NCI-H1436 (cell line): ENCODE data around the gene C10orf71.

ENCODE experiments used
- DNase-seq: peaks from one replicate; lab custom pipeline; 2025; lab: John Stamatoyannopoulos, UW

C10orf71 gene

DNA sequence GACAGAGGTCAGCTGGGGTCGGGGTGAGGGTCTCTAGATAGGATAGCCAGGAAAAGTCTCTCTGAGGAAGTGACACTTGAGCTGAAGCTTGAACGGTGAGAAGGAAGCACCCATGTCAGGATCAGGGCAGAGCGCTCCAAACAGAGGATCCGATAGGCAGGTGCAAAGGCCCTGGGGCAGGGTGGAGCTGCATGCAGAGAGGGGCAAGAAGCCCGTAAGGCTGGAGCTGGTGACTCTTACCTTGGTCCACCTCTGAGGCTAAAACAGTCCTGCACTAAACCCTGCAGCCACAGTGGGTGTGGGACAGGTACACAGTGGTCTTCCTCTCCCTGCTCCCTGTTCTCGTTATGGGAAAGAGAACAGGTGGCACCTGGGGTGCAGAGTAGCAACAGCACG is 5.8 kb upstream of the C10orf71 start:
- DNase-seq: no peak

DNA sequence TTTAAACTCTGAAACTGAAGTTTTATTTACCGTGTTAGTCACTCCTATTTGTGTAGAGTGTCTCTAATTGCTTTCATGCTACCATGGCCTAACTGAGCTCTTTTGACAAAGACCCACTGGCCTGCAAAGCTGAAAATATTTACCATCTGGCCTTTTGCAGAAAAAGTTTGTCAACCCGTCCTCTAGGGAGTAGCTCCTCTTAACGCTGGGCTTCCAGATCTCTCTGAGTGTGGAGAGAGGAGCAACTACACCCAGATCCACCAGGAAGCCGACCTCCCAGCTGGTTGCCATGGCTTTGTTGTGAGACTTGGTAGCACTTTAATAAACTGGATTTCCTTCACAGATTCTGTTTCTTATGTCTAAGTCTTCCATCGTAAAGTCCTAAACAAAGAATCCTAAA is 4.2 kb upstream of the C10orf71 start:
- DNase-seq: no peak

DNA sequence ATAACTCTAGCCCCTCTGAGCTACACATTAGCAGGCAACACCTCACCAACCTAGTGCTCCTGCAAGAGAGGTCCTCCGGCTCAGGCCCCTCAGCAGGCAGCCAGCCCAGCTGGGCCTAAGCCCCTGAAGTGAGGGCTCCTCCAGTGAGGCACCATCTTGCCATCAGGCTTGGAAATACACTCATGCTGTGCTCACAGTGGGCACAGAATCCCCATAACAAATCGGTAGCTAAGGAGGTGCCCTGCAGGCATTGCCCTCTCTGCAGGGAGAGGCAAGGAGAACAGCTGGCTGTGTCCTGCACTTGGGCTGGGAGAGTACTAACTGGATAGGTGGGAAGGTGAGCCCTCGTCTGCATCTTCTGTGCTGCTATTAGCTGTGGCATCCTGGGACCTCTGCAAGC is 3.7 kb upstream of the C10orf71 start:
- DNase-seq: no peak

DNA sequence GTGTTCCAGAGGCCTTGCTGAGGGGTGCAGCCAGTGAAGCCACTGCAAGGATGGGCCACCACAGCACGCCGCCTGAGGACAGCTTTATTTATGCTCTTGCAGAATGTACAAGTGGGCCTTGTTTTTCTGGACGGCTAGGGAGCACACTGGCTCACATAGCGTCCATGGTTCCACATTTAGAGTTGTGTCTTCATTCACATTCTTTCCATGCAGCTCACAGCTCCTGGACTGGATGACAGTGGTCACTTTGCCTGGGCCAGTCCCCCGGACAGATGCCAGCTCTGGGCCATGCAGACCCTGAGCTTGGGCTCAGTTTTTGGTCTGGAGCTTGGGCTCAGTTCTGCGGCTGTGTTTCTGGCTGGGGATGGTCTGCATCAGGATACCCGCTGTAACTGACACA is 2.6 kb upstream of the C10orf71 start:
- DNase-seq: no peak

DNA sequence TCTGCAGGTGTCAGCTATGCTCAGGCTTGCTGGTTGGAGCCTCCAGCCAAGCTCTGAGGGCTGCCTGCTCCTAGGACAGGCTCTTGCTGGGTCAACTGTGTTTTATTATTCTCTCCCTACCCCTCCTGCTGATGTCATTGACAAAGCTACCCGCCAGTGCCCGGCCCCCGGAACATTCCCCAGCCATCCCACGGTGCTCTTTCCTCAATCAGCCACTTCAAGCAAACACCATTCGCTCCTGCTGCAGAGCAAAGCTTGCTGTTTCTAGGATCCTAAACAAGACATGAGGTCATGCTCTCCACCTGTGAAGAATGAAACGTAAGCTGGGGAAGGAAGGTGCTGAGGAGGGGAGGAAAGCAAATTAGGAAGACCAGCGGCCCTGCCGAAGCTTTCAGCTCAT is 2.1 kb upstream of the C10orf71 start:
- DNase-seq: no peak

DNA sequence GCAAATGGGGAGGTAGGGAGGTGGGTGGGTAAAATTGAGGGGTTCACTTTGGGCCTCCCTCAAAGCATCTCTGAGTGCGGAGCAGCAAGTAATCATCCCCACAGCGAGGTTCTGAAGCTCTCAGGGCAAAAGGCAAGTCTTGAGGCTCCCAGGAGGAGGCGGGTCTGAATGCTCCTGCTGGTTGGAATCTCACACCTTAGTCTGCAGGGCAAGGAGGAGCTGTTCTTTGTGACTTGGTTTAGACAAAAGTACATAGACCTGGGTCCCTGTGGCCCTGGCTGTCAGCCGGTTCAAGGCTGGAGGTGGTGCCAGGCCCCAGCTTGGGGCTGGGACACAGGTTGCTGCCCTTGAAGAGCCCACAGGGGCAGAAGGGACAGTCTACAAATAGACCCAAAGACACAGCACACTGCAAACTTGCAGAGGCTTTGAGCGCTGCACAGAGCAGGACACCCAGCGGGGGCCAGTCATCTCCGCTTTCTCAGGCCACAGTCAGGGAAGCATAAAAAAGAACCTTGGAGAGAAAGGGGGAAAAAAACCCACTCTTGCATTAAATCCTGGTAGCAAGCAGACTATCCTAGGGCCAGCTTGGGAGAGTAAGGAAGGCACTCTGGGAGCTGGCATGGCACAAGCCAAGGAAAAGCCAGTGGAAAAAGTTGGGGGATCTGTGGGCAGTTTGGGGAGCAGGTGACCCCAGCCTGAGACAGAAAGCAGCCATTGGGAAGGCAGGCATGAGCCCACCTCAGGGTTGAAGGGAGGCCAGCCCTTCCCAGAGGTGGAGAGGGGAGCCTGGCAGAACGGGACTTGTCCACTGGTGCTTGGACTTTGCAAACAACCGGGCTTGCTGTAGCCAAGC is 926 bp upstream of the C10orf71 start:
- DNase-seq: no peak

DNA sequence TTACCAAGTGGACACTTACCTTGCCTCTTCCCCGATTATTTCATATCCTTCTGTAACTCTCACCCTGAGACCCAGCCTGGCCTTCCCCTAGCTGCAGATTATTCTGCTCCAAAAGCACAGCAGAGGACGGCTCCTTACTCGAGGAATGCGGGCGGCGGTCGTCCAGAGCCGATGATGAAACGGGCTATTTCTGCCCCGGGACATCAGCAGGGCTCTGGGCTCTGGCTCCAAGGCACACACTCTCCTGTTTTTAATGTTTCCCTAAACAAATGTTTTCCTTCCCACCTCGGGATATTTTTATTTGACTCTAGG is 343 bp upstream of the C10orf71 start:
- no peak for DNase-seq

DNA sequence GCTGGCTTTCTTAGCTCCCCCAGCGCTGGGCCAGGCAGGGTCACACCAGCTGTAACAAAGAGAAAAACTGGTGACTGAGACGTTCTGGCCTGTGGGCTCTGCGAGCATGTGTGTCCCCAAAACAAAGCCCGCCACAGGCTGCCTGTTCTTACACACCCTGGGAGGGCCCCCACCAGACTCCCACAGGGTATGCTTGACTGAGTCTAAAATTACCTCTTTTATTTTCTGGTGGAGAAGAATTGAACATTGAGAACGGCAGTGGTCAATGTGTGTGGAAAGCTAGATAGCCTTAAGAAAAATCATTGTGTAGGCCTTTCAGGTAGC is 808 bp downstream of the C10orf71 start:
- no peak for DNase-seq

DNA sequence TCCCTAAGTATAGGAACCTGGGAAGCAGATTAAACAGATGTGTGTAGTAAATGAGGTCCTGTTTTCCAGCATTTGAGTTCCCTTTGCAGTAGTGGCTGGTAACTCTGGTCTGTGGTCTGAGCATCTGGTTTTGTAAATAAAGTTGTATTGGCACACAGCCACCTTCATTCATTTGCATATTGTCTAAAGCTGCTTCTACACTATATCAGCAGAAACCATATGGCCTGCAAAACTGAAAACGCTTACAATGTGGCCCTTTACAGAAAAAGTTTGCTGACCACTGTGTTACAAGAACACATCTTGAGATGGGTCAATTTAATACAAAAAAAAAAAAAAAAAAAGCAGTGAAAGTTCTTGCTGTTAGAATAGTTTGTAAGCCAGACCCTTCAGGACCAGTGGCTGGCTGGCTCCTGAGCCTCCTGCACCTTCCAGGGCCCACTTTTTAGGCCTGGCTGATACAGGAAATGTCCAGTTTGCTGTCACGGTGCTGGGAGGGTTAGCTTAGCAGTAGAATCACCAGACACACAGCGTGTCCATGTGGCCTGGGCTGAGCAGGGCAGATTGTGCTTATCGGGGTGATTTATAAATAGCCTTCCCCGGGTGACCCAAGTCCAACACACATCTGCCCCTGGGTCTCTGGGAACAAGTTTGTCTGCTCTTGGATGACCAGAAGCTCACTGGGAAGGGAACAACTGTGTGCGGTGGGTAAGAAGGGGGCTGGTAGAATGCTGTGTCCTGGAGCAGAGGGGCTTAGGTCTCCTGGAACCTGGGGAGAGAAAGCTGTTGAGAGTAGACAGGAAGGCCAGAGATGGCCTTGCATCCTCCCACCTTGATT is 1.4 kb downstream of the C10orf71 start:
- no peak for DNase-seq

DNA sequence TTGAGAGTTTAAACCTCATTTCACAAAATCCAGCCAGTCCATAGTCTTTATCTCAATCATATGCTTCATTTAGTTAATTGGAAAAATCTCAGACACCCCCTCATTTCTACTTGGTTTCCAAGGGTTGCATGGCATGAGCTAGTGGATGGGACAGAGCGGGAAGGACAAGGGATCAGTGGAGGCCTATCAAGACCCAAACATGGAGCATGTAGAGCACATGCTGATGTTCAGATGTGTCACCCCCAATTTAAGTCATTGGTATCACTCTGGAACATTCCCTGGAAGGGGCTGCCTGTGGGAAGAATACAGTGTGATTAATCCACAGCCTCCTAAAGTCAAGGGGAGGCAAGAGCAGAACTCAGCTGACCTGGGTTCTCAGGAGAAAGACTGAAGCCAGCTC is 2.3 kb downstream of the C10orf71 start:
- no peak for DNase-seq

DNA sequence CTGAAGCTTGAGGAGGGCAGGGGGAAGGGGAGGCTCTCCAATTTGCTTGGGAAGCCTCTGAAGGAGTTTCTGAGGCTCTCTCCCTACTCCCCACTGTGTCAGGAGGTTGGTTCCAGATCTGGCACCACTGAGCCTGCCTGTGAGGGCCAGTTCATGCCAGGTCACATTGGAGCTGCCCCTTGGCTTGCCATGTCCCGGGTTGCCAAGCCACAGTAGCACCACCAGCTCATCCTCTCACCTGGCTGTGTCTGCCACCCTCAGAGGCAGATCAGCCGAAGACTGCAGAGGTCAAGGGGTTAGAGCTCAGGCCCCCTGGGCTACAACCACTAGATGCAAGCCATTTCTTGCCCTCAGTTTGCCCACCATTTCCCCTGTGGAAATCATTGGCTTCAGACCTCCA is 3.1 kb downstream of the C10orf71 start:
- DNase-seq: no peak

DNA sequence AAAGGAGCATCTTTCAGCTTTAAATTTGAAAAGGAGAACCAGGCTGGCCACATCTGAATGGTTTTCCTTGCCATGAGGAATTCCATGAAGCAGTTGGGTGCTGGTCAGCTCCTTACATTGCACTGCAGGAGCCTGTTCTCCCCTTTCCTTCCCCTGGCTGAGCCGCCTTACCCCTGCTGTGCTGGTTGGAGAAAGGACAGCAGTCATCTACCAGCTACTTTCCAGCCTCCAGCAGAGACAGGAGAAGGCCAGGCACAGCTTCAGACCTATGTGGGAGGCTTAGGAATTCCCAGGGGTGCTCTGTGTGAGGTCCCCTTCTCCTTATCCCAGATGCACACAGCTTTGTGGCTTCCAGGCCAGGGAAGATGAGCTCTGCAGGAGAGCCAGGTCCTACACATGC is 4.7 kb downstream of the C10orf71 start:
- DNase-seq: no peak

DNA sequence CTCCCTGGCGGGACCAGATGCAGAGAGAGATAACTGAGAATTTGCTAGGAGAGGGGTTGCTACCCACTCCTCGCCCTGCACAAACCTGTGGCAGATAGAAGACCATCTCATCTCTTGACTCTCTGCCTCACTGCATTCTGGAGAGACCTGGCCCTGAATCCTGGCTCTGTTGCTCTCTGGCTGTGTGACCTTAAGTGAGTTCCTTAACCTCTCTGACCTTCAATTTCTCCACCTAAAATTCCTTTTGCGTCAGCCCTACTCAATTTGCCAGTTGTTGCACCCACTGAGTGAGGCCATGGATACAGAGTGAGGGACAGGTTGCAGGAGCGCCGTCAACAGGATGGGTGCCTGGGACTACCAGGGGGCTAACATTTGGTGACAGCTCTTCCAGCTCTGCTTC is 5.2 kb downstream of the C10orf71 start:
- DNase-seq: no peak

DNA sequence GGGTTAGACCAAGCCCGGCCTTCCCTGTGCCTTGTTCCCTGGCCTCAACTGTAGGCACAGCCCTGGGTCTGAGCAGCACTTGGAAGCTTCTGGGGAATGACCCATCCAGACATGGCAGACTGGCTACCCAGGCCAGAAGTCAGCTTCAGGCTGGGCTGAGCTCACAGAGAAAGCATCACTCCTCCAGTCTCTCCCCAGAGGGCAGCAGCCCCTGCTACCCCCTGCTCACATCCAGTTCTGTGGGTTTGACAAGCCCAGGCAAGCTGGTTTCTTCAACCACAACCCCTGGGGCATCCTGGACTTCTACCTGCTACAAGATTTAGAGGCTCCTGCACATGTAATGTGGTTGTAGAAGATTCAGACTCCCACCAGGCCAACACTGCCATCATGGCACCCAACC is 9.0 kb downstream of the C10orf71 start:
- DNase-seq: no peak

DNA sequence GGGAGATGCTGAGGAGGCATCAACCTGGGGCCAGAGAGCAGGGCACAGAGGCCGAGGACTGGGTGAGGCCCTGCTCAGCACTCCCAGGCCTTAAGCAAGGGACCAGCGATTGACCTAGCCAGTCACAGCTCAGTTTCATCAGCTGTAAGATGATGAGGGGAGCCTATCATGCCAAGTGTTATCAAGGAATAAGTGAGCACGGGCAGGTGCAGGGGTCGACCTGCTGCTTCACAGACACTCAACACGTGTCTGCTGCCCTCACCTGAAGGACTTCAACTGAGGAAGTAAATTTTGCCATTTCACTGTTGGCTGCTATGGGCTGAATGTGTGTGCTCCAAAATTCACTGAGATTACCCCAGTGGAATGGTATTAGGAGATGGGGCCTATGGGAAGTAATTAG is 9.9 kb downstream of the C10orf71 start:
- DNase-seq: no peak

DNA sequence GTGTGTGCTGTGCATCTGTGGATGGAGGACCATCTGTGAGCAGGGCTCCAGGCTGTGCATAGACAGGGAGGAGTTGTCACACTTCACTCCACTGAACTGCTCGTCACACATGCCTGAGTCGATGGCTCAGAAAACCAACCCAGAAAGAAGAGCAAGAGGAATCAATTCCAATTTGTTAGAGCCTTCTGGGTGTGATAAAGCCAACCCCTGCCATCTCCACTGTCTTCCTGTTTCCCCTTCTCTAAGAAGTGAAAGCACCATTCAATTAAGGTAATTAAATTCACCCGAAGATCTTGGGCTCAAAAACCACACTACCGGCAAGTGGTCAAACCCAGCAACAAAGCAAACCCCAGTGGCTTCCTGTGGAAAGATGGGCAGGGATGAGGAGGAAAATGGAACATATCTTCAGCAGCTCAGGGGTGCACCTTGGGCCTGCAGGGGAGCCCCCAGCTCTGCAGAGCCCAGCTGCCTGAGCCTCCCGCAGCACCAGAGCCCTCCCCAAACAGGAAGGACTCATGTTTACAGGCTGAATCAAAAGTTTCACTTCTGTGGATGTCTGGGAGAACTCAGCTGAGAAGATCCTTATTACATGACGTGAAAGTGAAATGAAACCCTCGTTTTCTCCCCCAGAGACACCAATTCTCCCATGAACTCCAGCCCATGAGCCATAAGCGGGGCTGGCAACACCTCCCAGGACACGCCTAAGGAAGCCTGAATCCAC is 10.9 kb downstream of the C10orf71 start:
- DNase-seq: no peak

DNA sequence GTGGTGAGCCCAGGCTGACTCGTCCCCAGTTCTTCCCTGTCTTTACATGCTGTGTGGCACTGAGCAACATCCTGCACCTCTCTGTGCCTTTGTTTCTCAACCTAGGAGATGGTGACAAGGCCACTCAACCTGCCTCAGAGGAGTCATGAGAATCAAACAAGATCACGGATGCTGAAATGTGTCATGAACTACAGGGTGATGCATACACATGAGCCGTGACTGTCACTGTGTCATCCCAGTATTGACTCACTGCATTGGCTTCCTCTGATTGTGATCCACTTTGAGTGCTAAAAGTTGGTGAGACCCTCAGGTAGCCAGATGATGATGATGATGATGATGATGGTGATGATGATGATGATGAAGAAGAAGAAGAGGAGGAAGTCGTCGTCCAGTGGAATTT is 11.5 kb downstream of the C10orf71 start:
- DNase-seq: no peak

DNA sequence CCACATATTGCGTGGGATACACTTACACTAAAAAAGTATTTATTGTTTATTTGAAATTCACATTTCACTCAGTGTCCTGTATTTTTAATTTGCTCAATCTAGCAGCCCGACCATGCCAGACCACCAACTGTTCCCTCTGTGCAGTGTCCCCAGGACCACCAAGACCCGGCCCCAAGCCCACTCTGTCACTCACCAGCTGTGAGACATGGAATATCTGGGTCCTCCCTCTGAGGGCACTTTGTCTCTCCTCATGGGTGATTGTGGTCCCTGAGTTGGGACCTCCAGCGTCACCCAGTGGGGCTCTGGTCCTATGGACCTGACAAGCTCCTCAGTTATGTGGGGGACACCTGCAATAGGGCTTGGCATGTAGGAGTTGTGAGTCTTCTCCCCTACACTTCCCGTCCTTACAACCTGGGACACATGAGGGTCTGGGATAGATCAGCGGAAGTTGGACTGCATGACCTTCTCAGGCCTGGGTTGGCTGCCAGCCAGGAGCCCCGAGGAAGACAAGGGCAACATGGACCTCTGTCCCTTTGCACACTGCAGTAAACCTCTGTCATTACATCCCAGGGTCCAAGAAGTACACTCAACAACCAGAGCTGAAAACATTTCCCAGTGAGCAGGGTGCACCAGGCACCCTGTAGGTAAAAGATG is 12.1 kb downstream of the C10orf71 start:
- DNase-seq: no peak

DNA sequence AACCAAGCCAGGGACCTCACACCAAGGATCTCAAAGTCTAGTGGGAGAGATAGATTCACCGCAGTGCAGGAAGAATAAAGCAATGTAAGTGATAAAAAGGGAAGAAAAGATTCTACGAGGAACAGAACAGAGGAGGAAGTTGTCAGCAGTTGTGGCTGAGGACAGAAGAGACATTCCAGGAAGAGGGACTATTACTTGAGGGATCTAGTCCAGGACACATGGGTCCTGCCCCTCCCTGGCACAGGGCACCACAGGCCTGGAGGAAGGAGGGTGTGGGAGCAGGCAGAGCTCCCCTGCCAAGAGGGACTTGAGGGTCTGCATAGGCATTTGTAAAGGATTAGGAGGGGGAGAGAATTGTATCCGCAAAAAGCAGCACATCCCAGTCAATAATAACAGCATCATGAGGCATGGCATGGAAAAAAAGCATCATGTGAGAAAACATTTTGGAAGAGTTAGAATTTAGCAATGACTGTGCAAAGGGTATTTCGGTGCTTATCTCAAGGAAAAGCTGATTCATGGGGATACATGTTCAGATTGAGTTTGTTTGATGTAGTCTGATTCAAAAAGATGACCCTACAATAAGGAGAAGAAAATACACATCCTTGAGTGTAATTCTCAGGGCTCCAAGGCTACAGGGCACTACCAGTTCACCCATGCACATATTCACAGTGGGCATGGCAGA is 12.7 kb downstream of the C10orf71 start:
- no peak for DNase-seq

DNA sequence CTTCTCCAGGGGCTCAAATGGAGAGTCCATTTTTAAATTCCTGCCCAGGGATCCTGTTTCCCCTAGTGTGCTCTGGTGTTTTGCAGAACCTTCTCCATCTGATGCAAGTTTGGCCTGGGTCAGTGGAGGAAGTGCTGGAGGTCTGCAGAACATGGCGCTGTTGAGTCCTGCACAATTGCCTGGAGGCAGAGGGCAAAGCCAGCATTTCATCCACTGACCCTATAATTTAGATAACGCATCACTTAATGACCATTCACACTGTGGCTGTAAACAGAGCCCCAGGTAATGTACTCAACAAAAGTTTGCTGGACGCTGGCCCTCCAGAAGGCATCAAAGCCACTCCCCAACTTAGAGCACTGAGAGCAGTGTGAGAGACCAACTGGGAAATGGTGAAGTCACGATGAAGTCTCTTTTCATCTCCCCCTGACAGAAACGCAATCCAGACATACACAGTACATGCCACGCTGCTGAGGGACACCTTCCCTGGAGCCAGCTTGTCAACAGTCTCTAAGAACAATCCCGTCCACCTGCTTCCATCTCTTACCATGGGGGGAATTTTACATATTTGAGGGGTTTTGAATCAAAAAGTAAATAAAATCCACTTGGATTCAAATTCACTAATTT is 13.4 kb downstream of the C10orf71 start:
- DNase-seq: no peak

DNA sequence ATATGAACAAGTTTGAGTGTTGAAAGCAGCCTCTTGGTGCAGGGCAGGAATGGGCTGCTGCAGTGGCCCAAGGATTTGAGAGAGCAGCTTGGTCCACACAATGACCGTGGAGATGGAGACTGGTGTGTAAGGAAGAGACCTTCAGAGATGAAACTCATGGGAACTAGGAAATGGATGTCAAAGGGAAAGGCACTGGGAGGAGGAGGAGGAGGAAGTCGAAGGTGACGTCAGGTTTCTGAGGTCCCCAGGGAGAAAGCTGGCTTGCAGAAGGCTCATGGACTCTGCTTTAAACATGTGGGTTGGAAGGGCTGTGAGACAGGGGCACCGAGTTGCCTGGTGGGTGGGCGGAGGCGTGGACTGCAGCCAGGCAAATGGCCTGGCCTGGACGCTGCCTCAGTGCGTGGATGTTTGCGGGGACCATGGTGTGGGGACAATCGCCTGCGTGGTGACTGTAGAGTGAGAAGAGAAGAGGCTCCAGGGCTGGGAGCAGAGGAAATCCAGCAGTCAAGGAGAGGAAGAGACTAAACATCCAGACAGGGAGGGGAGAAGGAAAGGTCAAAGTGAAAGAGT is 14.6 kb downstream of the C10orf71 start:
- DNase-seq: no peak
